ENCODE data around the gene SMIM36.

DNA sequence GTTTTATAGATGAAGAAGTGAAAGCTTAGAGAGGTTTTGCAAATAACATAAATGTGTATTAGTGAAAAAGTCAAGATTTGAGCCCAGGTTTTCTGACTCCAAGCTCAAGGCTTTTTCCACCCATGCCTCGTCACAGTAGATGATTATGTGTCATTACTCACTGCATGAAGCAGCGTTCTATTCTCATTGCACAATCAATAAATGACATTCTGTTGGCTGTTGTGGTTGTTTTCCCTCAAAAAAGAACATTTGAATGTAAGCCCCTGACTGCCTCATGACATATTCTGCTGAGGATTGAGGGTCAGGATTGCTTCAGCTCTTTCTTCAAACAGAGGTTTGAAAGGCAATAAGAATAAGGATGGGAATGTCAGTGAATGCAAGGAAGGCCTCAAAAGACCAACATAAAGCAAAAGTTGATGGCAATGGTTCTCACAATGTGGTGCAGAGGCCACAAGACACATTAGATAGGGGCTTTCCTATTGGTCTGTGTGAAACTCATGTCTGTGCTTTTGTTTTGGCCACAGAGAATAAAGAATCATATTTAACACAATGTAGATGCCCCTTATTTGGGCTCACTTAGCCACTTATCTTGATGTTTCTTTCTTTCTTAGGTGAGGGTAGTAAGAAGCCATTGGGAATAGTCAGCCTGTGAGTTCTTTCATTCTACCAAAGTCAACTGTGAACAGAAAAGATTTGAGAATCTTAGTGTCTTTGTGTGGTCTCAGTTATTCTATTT is 84.2 kb downstream of the SMIM36 start:
- TF ChIP-seq, protein P1, sequence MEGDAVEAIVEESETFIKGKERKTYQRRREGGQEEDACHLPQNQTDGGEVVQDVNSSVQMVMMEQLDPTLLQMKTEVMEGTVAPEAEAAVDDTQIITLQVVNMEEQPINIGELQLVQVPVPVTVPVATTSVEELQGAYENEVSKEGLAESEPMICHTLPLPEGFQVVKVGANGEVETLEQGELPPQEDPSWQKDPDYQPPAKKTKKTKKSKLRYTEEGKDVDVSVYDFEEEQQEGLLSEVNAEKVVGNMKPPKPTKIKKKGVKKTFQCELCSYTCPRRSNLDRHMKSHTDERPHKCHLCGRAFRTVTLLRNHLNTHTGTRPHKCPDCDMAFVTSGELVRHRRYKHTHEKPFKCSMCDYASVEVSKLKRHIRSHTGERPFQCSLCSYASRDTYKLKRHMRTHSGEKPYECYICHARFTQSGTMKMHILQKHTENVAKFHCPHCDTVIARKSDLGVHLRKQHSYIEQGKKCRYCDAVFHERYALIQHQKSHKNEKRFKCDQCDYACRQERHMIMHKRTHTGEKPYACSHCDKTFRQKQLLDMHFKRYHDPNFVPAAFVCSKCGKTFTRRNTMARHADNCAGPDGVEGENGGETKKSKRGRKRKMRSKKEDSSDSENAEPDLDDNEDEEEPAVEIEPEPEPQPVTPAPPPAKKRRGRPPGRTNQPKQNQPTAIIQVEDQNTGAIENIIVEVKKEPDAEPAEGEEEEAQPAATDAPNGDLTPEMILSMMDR (IDR thresholded peaks at IDR 0.05), result no peak
- no peak for TF ChIP-seq POLR2A (IDR thresholded peaks at IDR 0.05)
